DND-41 (cell line): Measurements from ENCODE around the gene EMC8.

Source experiments
- CTCF ChIP-seq: IDR thresholded peaks from 2 replicates; pipeline ENCODE4 v1.5.1; 2012; ENCODE audit warnings: borderline replicate concordance, low read length, moderate library complexity, mild to moderate bottlenecking; ENCODE audit not compliant: poor library complexity, severe bottlenecking; ENCODE audit errors: extremely low read depth
- EZH2 ChIP-seq: IDR thresholded peaks from 3 replicates; pipeline ENCODE4 v1.6.1; 2012; ENCODE audit warnings: borderline replicate concordance, low read depth, mild to moderate bottlenecking, moderate library complexity, low read length, inconsistent platforms; ENCODE audit not compliant: severe bottlenecking

- no peak for TF ChIP-seq CTCF
- TF ChIP-seq EZH2, result no peak
Observed at GRCh38 chr16:85780281-85780680, 19.1 kb downstream of the EMC8 start.
